ENCODE measurements around the gene OR1F1.

GRCh38 chr16:3223913-3224515, 36.0 kb downstream of the OR1F1 start:
- TF ChIP-seq CTCF (IDR thresholded peaks at IDR 0.05) (no peak), POLR2A (IDR thresholded peaks at IDR 0.05) (no peak)
